Measurements from ENCODE around the gene CCR5AS.

CCR5AS gene

DNA sequence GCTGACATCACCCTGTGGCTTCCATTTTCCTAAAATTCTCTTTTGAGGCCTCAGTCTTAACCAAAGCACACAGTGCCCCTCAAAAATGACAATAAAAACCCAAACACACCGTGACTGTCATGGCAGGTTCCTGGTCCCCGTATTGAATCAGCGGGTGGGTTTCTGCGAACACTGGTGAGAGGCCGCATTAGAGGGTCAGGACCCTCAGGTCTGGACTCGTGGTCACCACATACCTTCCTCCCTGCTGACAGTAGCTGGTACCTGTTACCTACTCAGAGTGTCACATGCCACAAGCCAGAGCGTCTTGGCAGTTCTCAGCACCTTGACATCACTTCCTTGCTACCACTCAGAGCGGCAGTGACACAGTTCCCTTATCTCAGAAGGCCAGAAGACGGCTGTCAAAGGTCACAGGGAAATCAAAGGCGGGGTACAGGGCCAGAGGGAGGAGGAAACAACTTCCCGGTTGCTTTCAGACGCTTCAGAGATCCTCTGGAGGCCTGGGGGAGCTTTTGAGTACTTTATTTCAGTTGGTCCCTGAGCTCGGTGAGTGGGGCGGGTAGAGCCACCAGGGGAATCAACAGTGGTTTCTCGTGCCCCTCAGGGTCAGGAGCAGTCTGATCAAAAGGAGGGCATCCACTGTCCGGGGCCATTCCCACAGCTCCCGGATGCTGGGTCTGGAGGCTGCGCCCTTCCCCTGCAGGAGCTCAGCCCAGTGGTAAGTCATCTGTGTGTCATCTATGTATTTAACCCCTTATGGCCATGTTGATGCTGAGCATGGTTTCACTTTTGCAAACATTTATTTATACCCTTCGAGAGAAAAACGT is at the start of gene CCR5AS, which contains the start of gene CCRL2:
Gene CCR5AS, minus strand, starts transcription at position 279 of the 824 bp plus-strand sequence.
Gene CCRL2, plus strand, starts transcription at position 472 of the 824 bp plus-strand sequence. CDS start 821 bp downstream, outside the sequence.
- H3K27ac ChIP-seq, result peak within 1 kb of the TSS; percentile 76 to 91 (median 86)
- H3K27me3 ChIP-seq (replicated peaks in 1 of 7), result no peaks in the 10 kb centered on the region
- intact Hi-C loops (cut with DNase I; ENCODE audit: low total_unique reads), result no loop called here
- peak; percentile 87 for DNase-seq
- H3K4me3 ChIP-seq, result peak within 1 kb of the TSS; percentile 24 to 67 (median 36)
- H3K4me1 ChIP-seq, result peaks cover 12 to 84% (median 65%) of the 10 kb centered on the region in 6 donors
- no peaks in the 10 kb centered on the region for H3K9me3 ChIP-seq
- WGBS, 5 donors, result 16 to 24% (median 21%) methylated on average over 20 of the region's 20 CpGs
- H3K36me3 ChIP-seq, result peaks cover 0 to 12% (median 0%) of the 10 kb centered on the region in 6 donors
- peak; percentile 64 to 90 (median 68) for TF ChIP-seq POLR2AphosphoS5 (IDR thresholded peaks at IDR 0.05)
- TF ChIP-seq, protein P1, sequence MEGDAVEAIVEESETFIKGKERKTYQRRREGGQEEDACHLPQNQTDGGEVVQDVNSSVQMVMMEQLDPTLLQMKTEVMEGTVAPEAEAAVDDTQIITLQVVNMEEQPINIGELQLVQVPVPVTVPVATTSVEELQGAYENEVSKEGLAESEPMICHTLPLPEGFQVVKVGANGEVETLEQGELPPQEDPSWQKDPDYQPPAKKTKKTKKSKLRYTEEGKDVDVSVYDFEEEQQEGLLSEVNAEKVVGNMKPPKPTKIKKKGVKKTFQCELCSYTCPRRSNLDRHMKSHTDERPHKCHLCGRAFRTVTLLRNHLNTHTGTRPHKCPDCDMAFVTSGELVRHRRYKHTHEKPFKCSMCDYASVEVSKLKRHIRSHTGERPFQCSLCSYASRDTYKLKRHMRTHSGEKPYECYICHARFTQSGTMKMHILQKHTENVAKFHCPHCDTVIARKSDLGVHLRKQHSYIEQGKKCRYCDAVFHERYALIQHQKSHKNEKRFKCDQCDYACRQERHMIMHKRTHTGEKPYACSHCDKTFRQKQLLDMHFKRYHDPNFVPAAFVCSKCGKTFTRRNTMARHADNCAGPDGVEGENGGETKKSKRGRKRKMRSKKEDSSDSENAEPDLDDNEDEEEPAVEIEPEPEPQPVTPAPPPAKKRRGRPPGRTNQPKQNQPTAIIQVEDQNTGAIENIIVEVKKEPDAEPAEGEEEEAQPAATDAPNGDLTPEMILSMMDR (IDR thresholded peaks at IDR 0.05 in 8 of 11, conservative IDR thresholded peaks at IDR 0.05 in 3 of 11), result peak in 1 of 11 experiments; percentile 9
- no peak for TF ChIP-seq POLR2A (IDR thresholded peaks at IDR 0.05)

- intact Hi-C loops (cut with DNase I; ENCODE audit: low total_unique reads), result no loop called here
- H3K9me3 ChIP-seq, result no peaks in the 10 kb centered on the region
- no peaks in the 10 kb centered on the region for H3K27me3 ChIP-seq (replicated peaks in 1 of 7)
- 89 to 94% (median 92%) methylated on average over 14 of the region's 14 CpGs for WGBS, 5 donors
- H3K4me1 ChIP-seq, result peaks cover 0 to 20% (median 3%) of the 10 kb centered on the region in 6 donors
- TF ChIP-seq POLR2AphosphoS5 (IDR thresholded peaks at IDR 0.05), result no peak
- TF ChIP-seq POLR2A (IDR thresholded peaks at IDR 0.05), result no peak
- TF ChIP-seq, protein P1 (IDR thresholded peaks at IDR 0.05 in 8 of 11, conservative IDR thresholded peaks at IDR 0.05 in 3 of 11), result no peak
- DNase-seq, result no peak
- no peak overlapping the region for H3K4me3 ChIP-seq
- no peak overlapping the region for H3K27ac ChIP-seq
- H3K36me3 ChIP-seq, result peaks cover 0 to 86% (median 0%) of the 10 kb centered on the region in 6 donors
Measured at GRCh38 chr3:46456118-46456517, 49.3 kb upstream of the CCR5AS start.

- Histone ChIP-seq H3K27me3 (replicated peaks in 1 of 7) (peaks cover 0 to 4% (median 0%) of the 10 kb centered on the region in 7 donors), H3K4me3 (no peak overlapping the region), H3K9me3 (no peaks in the 10 kb centered on the region), H3K27ac (peak overlapping the region in 1 of 8 donors; percentile 6), H3K36me3 (peaks cover 0 to 91% (median 0%) of the 10 kb centered on the region in 6 donors), H3K4me1 (peaks cover 0 to 13% (median 3%) of the 10 kb centered on the region in 6 donors)
- intact Hi-C loops (cut with DNase I; ENCODE audit: low total_unique reads), result no loop called here
- 81 to 94% (median 87%) methylated on average over 15 to 21 of the region's 21 CpGs for WGBS, 5 donors
- no peak for DNase-seq
- TF ChIP-seq POLR2AphosphoS5 (IDR thresholded peaks at IDR 0.05) (no peak), POLR2A (IDR thresholded peaks at IDR 0.05) (no peak)
- TF ChIP-seq, protein P1 (IDR thresholded peaks at IDR 0.05 in 8 of 11, conservative IDR thresholded peaks at IDR 0.05 in 3 of 11), result no peak
Measured at GRCh38 chr3:46455231-46456115, 48.6 kb upstream of the CCR5AS start.

Data from spleen (tissue), 11 donors.